ENCODE data around the gene ABHD16B. TPM values are rescaled to one million over a fixed set of nuclear protein-coding genes. Genes with fewer than 3 reads are reported as not detected.

ABHD16B gene
- total and polyA plus RNA-seq, 10 of the 15 experiments (the other 5 are each of a cell fraction or from before 2014, with no cell fraction given), result 0.13 TPM; not detected in 9

GRCh38 chr20:63859166-63859699, 2.1 kb upstream of the ABHD16B start:
- Histone ChIP-seq H3K4me3 (no peak overlapping the region), H2AFZ (ENCODE audit: control insufficient read depth, low read depth, low read length) (no peak overlapping the region), H3K36me3 (ENCODE audit: control insufficient read depth in 2 of 2, insufficient read depth in 2 of 2, low read length in 1 of 2) (peaks cover 0 to 4% of the 10 kb centered on the region in 2 experiments; a peak in 3 of 4 replicates), H3K4me2 (ENCODE audit: control insufficient read depth, insufficient read depth) (no peak overlapping the region), H3K4me1 (ENCODE audit: control insufficient read depth, insufficient read depth, low read length) (peaks cover 31% of the 10 kb centered on the region), H3K9me3 (replicated peaks; ENCODE audit: control insufficient read depth, insufficient read depth, low read length) (no peaks in the 10 kb centered on the region), H4K20me1 (ENCODE audit: control insufficient read depth, insufficient read depth) (no peaks in the 10 kb centered on the region), H3K79me2 (ENCODE audit: control insufficient read depth, insufficient read depth, low read length) (peaks cover 10% of the 10 kb centered on the region; the same call in 1 of the 2 replicates), H3K9ac (ENCODE audit: control insufficient read depth, insufficient read depth, low read length) (no peak overlapping the region), H3K27ac (ENCODE audit: control insufficient read depth, insufficient read depth) (no peak overlapping the region; the same call in 1 of the 2 replicates), H3K27me3 (replicated peaks in 1 of 2; ENCODE audit: control insufficient read depth in 2 of 2, insufficient read depth in 2 of 2, low read length in 1 of 2) (no peaks in the 10 kb centered on the region)
- TF ChIP-seq BACH1 (IDR thresholded peaks at IDR 0.05; ENCODE audit: borderline replicate concordance), result no peak
- no peak for TF ChIP-seq RELA (IDR thresholded peaks at IDR 0.05; ENCODE audit: borderline replicate concordance, partially characterized antibody)
- TF ChIP-seq SUPT20H (IDR thresholded peaks at IDR 0.05; ENCODE audit: borderline replicate concordance, control insufficient read depth, low read depth, low read length), result no peak
- TF ChIP-seq BMI1 (IDR thresholded peaks at IDR 0.05; ENCODE audit: borderline replicate concordance), result no peak
- ChIA-PET CTCF (interaction anchor here (0.7 to 1.7 kb wide), 5 partner anchors 17 to 152 kb away, joined by 3 to 7 read pairs (median 3); partner anchors contain the start of genes ARFRP1 and ZGPAT), POLR2A (interaction anchor here (1.0 kb wide), 1 partner anchor 73 kb away, joined by 5 read pairs; no protein-coding TSS in a partner anchor), SMC1A (ENCODE audit: uncharacterized antibody, unreplicated experiment) (interaction anchor here (1.1 to 2.0 kb wide), 2 partner anchors 10 to 73 kb away, joined by 3 to 7 read pairs; no protein-coding TSS in a partner anchor), RAD21 (ENCODE audit: unreplicated experiment) (interaction anchor here (0.6 to 1.4 kb wide), 3 partner anchors 73 to 769 kb away, joined by 4 to 8 read pairs (median 6); partner anchors contain the start of genes ARFRP1 and ZGPAT)
- BruUV-seq (replicated peaks), result no TSS peak
- in situ Hi-C loops (cut with MboI) (loop anchor here (5.0 kb wide), 1 partner anchor 152 kb away; the partner anchor contains the start of genes ARFRP1 and ZGPAT), intact Hi-C loops (cut with micrococcal nuclease; ENCODE audit: unreplicated experiment) (no loop called here)
- no peak for ATAC-seq
- 38% methylated on average over 7 of the region's 7 CpGs for WGBS (ENCODE audit: insufficient coverage, insufficient replicate concordance, low lambda C conversion rate, missing lambda C conversion rate)
- no peak for FAIRE-seq
- no peak for DNase-seq (ENCODE audit: low read depth, low spot score)

GRCh38 chr20:63860325-63861051, 810 bp upstream of the ABHD16B start:
- H3K4me1 ChIP-seq (ENCODE audit: control insufficient read depth, insufficient read depth, low read length), result peaks cover 25% of the 10 kb centered on the region
- H3K9me3 ChIP-seq (replicated peaks; ENCODE audit: control insufficient read depth, insufficient read depth, low read length), result no peaks in the 10 kb centered on the region
- DNase-seq (ENCODE audit: low read depth, low spot score) (no peak), ATAC-seq (no peak), FAIRE-seq (no peak)
- intact Hi-C loops (cut with micrococcal nuclease; ENCODE audit: unreplicated experiment) (loop anchor here (10.0 kb wide), 1 partner anchor 194 kb away; no protein-coding TSS in a partner anchor), in situ Hi-C loops (cut with MboI) (no loop called here)
- ChIA-PET SMC1A (ENCODE audit: uncharacterized antibody, unreplicated experiment) (no interaction called here), RAD21 (ENCODE audit: unreplicated experiment) (no interaction called here), POLR2A (no interaction called here), CTCF (no interaction called here)
- no peak overlapping the region for H3K4me3 ChIP-seq
- no peak overlapping the region for H3K9ac ChIP-seq (ENCODE audit: control insufficient read depth, insufficient read depth, low read length)
- no peak overlapping the region for H2AFZ ChIP-seq (ENCODE audit: control insufficient read depth, low read depth, low read length)
- H3K4me2 ChIP-seq (ENCODE audit: control insufficient read depth, insufficient read depth), result no peak overlapping the region
- WGBS (ENCODE audit: insufficient coverage, insufficient replicate concordance, low lambda C conversion rate, missing lambda C conversion rate), result 76% methylated on average over 16 of the region's 17 CpGs
- H3K27ac ChIP-seq (ENCODE audit: control insufficient read depth, insufficient read depth), result no peak overlapping the region
- H4K20me1 ChIP-seq (ENCODE audit: control insufficient read depth, insufficient read depth), result no peaks in the 10 kb centered on the region
- H3K36me3 ChIP-seq (ENCODE audit: control insufficient read depth in 2 of 2, insufficient read depth in 2 of 2, low read length in 1 of 2), result peaks cover 0 to 4% of the 10 kb centered on the region in 2 experiments; a peak in 3 of 4 replicates
- BruUV-seq (replicated peaks), result no TSS peak
- H3K27me3 ChIP-seq (replicated peaks in 1 of 2; ENCODE audit: control insufficient read depth in 2 of 2, insufficient read depth in 2 of 2, low read length in 1 of 2), result no peaks in the 10 kb centered on the region
- no peak for TF ChIP-seq NFYB (IDR thresholded peaks at IDR 0.05; ENCODE audit: insufficient read depth, low read depth, low read length)
- no peak for TF ChIP-seq EP300 (IDR thresholded peaks at IDR 0.05; ENCODE audit: borderline replicate concordance in 1 of 2, control insufficient read depth in 1 of 2, low read depth in 2 of 2, low read length in 2 of 2)
- no peak for TF ChIP-seq LARP7 (IDR thresholded peaks at IDR 0.05)
- TF ChIP-seq KDM1A (IDR thresholded peaks at IDR 0.05; ENCODE audit: borderline replicate concordance), result no peak
- no peak for TF ChIP-seq SMARCA5 (IDR thresholded peaks at IDR 0.05)
- TF ChIP-seq ETV6 (conservative IDR thresholded peaks at IDR 0.05 in 1 of 2, IDR thresholded peaks at IDR 0.05 in 1 of 2; ENCODE audit: borderline replicate concordance in 1 of 2, low read depth in 1 of 2), result no peak
- H3K79me2 ChIP-seq (ENCODE audit: control insufficient read depth, insufficient read depth, low read length), result peaks cover 19% of the 10 kb centered on the region
